ENCODE results near the gene AHSA1. TPM values are rescaled to one million over a fixed set of nuclear protein-coding genes. Genes with fewer than 3 reads are reported as not detected.

Gene AHSA1
- total and polyA plus RNA-seq, 2 donors (not counting 1 experiment from before 2014, with no cell fraction given) = 83.2 to 87.5 TPM

GRCh38 chr14:77498120-77498979, 40.5 kb downstream of the AHSA1 start, which contains the start of gene ISM2:
Gene ISM2 (minus strand): TSS chr14:77498816. CDS start chr14:77498793, 23 bp downstream.
- TF ChIP-seq EZH2 (IDR thresholded peaks at IDR 0.05; ENCODE audit: borderline replicate concordance, insufficient read depth, low read depth, low read length, poor library complexity, severe bottlenecking) = no peak
- TF ChIP-seq CTCF (IDR thresholded peaks at IDR 0.05) = no peak
- 3% methylated on average over 104 of the region's 104 CpGs for WGBS (ENCODE audit: insufficient coverage)
- Histone ChIP-seq H3K4me1 (ENCODE audit: control insufficient read depth in 2 of 2, insufficient read depth in 2 of 2, low read length in 2 of 2) (peaks cover 16 to 17% of the 10 kb centered on the region in 2 donors), H2AFZ (ENCODE audit: insufficient read depth, low read depth, low read length, poor library complexity, severe bottlenecking) (peak within 1 kb of the TSS; percentile 70), H3K4me3 (ENCODE audit: control extremely low read depth in 1 of 5, extremely low read depth in 1 of 5, insufficient read depth in 1 of 5, low read depth in 2 of 5, low read length in 4 of 5) (peak within 1 kb of the TSS in 4 of 5 experiments; percentile 26 to 62 (median 52)), H3K27me3 (replicated peaks in 1 of 4; ENCODE audit: control extremely low read depth in 1 of 4, control insufficient read depth in 3 of 4, insufficient read depth in 4 of 4, low read length in 3 of 4) (peaks cover 0 to 32% (median 11%) of the 10 kb centered on the region in 4 experiments), H3K4me2 (replicated peaks; ENCODE audit: low read depth, low read length, poor library complexity, severe bottlenecking) (peak within 1 kb of the TSS; percentile 95), H3K9ac (ENCODE audit: low read length) (peak within 1 kb of the TSS; percentile 64), H3K27ac (ENCODE audit: low read length in 2 of 2) (no peak within 1 kb of the TSS), H3K9me3 (ENCODE audit: control extremely low read depth in 1 of 3, control insufficient read depth in 2 of 3, insufficient read depth in 1 of 3, low read length in 2 of 3) (peaks cover 0 to 11% (median 1%) of the 10 kb centered on the region in 3 donors), H4K20me1 (ENCODE audit: control insufficient read depth, insufficient read depth, low read length, poor library complexity, severe bottlenecking) (no peaks in the 10 kb centered on the region), H3K36me3 (replicated peaks in 1 of 2; ENCODE audit: control extremely low read depth in 1 of 2, control insufficient read depth in 1 of 2, extremely low read depth in 1 of 2, insufficient read depth in 2 of 2, low read length in 1 of 2) (no peaks in the 10 kb centered on the region), H3K79me2 (ENCODE audit: control insufficient read depth, insufficient read depth, low read length) (no peaks in the 10 kb centered on the region)
- DNase-seq (peak; percentile 65), ATAC-seq (ENCODE audit: low read depth) (peak; percentile 83)
- H3K27ac Mint-ChIP-seq = no peak within 1 kb of the TSS
- peaks cover 17% of the 10 kb centered on the region for H3K4me1 Mint-ChIP-seq
- peaks cover 26% of the 10 kb centered on the region for H3K27me3 Mint-ChIP-seq
- H3K9me3 Mint-ChIP-seq (ENCODE audit: insufficient read depth) = peaks cover 3% of the 10 kb centered on the region
- CTCF ChIA-PET = interaction anchor here (1.7 kb wide), 1 partner anchor 183 kb away, joined by 3 read pairs; no protein-coding TSS in a partner anchor
- H3K4me3 Mint-ChIP-seq = peak within 1 kb of the TSS; percentile 83
- intact Hi-C loops (cut with micrococcal nuclease) = no loop called here
- POLR2A ChIA-PET = no interaction called here

Data from B cell (primary cell).